Lung (tissue), 16 donors: Measurements from ENCODE around the gene CROCC. TPM values are rescaled to one million over a fixed set of nuclear protein-coding genes. Genes with fewer than 3 reads are reported as not detected.
"Not testable (repeated sequence)": the region's sequence is repeated elsewhere in the genome, so short reads cannot be mapped to it uniquely, and the experiment has no call there.

ENCODE experiments used
- ATAC-seq: fragments of 200-7000 bp; cut with Tn5 transposase; one replicate; pipeline ENCODE4 v1.9.1; 2020; ENCODE audit warnings: moderate number of reproducible peaks; ENCODE audit not compliant: insufficient read depth, low FRiP score
- DNase-seq, 3 donors: peaks; one replicate each; pipeline ENCODE4 v3.0.0-alpha.2; 2013 to 2017
- H3K27ac ChIP-seq, 2 donors: one replicate each; pipeline ENCODE4 v1.5.1; 2013; ENCODE audit warnings: mild to moderate bottlenecking in 2 of 2, moderate library complexity in 2 of 2, control low read depth in 1 of 2, inconsistent platforms in 1 of 2, low read depth in 1 of 2, low read length in 1 of 2
- H3K27me3 ChIP-seq, 3 donors: one replicate each; pipeline ENCODE4 v1.5.1; 2013; ENCODE audit warnings: low read length in 2 of 3; ENCODE audit not compliant: control insufficient read depth in 3 of 3, insufficient read depth in 3 of 3
- H3K36me3 ChIP-seq, 4 donors: one replicate each; pipeline ENCODE4 v1.5.1; 2013; ENCODE audit warnings: low read length in 4 of 4, mild to moderate bottlenecking in 1 of 4, moderate library complexity in 1 of 4; ENCODE audit not compliant: control insufficient read depth in 4 of 4, insufficient read depth in 4 of 4
- H3K4me1 ChIP-seq, 5 donors: one replicate each; pipeline ENCODE4 v1.5.1; 2013; ENCODE audit warnings: low read length in 5 of 5, mild to moderate bottlenecking in 2 of 5, moderate library complexity in 1 of 5; ENCODE audit not compliant: control insufficient read depth in 5 of 5, insufficient read depth in 5 of 5
- H3K4me3 ChIP-seq: one replicate; pipeline ENCODE4 v1.5.1; 2013; ENCODE audit warnings: mild to moderate bottlenecking, control low read depth, moderate library complexity
- H3K9ac ChIP-seq, 2 donors: one replicate each; pipeline ENCODE4 v1.5.1; 2013; ENCODE audit warnings: low read length in 2 of 2, control low read depth in 1 of 2; ENCODE audit not compliant: insufficient read depth in 1 of 2
- H3K9me3 ChIP-seq, 4 donors: one replicate each; pipeline ENCODE4 v1.5.1; 2013; ENCODE audit warnings: low read length in 3 of 4, mild to moderate bottlenecking in 1 of 4, moderate library complexity in 1 of 4; ENCODE audit not compliant: control insufficient read depth in 4 of 4, insufficient read depth in 3 of 4
- WGBS, 2 donors: extraction: QIAGEN DNeasy Blood & Tissue Kit; methylation state at CpG; one replicate each; pipeline ENCODE4 v1.1.7; 2013; 5-methylcytosine and 5-hydroxymethylcytosine counted together
- long read RNA-seq, 5 donors: transcript quantifications; one replicate each; lab custom pipeline, GENCODE V29; 2026
- polyA plus RNA-seq, 2 donors: library from polyadenylated mRNA; stranded (reverse); fragments of 200-250 nt; gene quantifications; one replicate each; pipeline ENCODE4 v1.2.1, GENCODE V29; 2013
- total RNA-seq, 2 donors: library from RNA; depleted of rRNA in 1 of 2; stranded (reverse); fragments of >200 nt in 1 of 2; gene quantifications; one replicate each; pipeline ENCODE4 v1.2.1, GENCODE V29; 2014 to 2021
- TF ChIP-seq, protein P1 (sequence below): IDR thresholded peaks from 2 replicates; pipeline ENCODE4 v1.5.1; 2012; ENCODE audit warnings: mild to moderate bottlenecking; ENCODE audit errors: control extremely low read depth, extremely low read depth
- donor health status: control.
- donor health status: control.
- donor health status: Bipolar disorder and iron deficiency.
- donor health status: healthy.
- donor health status: DM: yes; HTN: yes; CAD: no.

The CROCC gene, protein sequence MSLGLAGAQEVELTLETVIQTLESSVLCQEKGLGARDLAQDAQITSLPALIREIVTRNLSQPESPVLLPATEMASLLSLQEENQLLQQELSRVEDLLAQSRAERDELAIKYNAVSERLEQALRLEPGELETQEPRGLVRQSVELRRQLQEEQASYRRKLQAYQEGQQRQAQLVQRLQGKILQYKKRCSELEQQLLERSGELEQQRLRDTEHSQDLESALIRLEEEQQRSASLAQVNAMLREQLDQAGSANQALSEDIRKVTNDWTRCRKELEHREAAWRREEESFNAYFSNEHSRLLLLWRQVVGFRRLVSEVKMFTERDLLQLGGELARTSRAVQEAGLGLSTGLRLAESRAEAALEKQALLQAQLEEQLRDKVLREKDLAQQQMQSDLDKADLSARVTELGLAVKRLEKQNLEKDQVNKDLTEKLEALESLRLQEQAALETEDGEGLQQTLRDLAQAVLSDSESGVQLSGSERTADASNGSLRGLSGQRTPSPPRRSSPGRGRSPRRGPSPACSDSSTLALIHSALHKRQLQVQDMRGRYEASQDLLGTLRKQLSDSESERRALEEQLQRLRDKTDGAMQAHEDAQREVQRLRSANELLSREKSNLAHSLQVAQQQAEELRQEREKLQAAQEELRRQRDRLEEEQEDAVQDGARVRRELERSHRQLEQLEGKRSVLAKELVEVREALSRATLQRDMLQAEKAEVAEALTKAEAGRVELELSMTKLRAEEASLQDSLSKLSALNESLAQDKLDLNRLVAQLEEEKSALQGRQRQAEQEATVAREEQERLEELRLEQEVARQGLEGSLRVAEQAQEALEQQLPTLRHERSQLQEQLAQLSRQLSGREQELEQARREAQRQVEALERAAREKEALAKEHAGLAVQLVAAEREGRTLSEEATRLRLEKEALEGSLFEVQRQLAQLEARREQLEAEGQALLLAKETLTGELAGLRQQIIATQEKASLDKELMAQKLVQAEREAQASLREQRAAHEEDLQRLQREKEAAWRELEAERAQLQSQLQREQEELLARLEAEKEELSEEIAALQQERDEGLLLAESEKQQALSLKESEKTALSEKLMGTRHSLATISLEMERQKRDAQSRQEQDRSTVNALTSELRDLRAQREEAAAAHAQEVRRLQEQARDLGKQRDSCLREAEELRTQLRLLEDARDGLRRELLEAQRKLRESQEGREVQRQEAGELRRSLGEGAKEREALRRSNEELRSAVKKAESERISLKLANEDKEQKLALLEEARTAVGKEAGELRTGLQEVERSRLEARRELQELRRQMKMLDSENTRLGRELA (N-terminal part only)
- 10 to 100 TPM; 31.5 to 42.2 TPM for total RNA-seq
- 10 to 100 TPM; 14.9 to 25.4 TPM for polyA plus RNA-seq
- long read RNA-seq, donor 1, partial matches to known transcripts: 29 of 115 reads
- long read RNA-seq, donor 1, other reads (novel, unspliced or antisense): 86 of 115 reads
- long read RNA-seq, donor 2, partial matches to known transcripts: 8 of 39 reads
- long read RNA-seq, donor 2, other reads (novel, unspliced or antisense): 31 of 39 reads
- long read RNA-seq, donor 3, partial matches to known transcripts: 0 of 37 reads
- long read RNA-seq, donor 3, other reads (novel, unspliced or antisense): 36 of 37 reads
- long read RNA-seq, donor 4, partial matches to known transcripts: 13 of 13 reads
- long read RNA-seq, donor 4, other reads (novel, unspliced or antisense): 0 of 13 reads
- long read RNA-seq, donor 5, partial matches to known transcripts: 24 of 24 reads
- long read RNA-seq, donor 5, other reads (novel, unspliced or antisense): 0 of 24 reads

DNA sequence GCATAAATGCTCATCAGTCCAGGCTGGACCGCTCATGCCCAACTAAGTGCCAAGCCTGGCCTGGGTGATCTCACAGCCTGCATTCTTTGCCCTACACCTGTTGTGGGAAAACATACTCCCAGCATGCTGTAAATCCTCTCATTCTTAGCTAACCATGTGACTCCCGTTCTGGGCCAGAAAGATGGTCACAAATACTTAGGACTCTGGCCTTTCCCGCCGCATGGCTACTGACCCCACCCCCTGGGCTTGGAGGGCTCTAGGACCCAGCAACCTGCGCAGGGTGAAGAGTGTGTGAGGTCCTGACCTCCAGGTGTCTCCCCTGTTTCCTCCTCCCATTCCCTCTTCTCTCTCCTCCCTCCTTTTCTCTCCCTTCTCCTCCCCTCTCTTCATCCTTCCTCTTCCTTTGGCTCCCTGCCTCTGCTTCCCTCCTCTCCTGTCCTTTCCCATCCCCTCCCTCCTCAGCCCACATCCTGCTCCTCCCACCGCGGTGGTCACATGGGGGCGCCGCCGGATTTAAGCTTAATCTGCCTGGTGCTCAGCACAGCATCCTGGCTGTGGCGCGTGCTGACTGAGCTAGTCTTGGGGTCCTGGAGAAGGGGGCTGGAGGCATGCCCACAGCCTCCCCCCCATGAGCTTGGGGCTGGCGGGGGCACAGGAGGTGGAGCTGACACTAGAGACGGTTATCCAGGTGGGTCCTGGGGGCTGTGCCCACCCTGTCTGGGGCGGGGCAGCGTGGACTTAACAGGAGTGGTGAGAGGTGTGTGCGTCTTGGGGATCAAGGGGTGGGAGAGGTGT, at the start of gene CROCC:
TSS of gene CROCC (plus strand) at position 541 of the 795 bp plus-strand sequence. CDS start at position 629, 88 bp downstream.
- Histone ChIP-seq H3K27ac (no peak within 1 kb of the TSS), H3K27me3 (no peaks in the 10 kb centered on the region), H3K4me1 (peaks cover 0 to 19% (median 7%) of the 10 kb centered on the region in 5 donors), H3K4me3 (no peak within 1 kb of the TSS), H3K9me3 (no peaks in the 10 kb centered on the region), H3K36me3 (no peaks in the 10 kb centered on the region), H3K9ac (no peak within 1 kb of the TSS)
- 11 to 20% methylated on average over 17 of the region's 17 CpGs for WGBS, 2 donors
- TF ChIP-seq, protein P1, sequence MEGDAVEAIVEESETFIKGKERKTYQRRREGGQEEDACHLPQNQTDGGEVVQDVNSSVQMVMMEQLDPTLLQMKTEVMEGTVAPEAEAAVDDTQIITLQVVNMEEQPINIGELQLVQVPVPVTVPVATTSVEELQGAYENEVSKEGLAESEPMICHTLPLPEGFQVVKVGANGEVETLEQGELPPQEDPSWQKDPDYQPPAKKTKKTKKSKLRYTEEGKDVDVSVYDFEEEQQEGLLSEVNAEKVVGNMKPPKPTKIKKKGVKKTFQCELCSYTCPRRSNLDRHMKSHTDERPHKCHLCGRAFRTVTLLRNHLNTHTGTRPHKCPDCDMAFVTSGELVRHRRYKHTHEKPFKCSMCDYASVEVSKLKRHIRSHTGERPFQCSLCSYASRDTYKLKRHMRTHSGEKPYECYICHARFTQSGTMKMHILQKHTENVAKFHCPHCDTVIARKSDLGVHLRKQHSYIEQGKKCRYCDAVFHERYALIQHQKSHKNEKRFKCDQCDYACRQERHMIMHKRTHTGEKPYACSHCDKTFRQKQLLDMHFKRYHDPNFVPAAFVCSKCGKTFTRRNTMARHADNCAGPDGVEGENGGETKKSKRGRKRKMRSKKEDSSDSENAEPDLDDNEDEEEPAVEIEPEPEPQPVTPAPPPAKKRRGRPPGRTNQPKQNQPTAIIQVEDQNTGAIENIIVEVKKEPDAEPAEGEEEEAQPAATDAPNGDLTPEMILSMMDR: no peak
- peak; percentile 73 to 88 (median 74) for DNase-seq
- no peak for ATAC-seq

DNA sequence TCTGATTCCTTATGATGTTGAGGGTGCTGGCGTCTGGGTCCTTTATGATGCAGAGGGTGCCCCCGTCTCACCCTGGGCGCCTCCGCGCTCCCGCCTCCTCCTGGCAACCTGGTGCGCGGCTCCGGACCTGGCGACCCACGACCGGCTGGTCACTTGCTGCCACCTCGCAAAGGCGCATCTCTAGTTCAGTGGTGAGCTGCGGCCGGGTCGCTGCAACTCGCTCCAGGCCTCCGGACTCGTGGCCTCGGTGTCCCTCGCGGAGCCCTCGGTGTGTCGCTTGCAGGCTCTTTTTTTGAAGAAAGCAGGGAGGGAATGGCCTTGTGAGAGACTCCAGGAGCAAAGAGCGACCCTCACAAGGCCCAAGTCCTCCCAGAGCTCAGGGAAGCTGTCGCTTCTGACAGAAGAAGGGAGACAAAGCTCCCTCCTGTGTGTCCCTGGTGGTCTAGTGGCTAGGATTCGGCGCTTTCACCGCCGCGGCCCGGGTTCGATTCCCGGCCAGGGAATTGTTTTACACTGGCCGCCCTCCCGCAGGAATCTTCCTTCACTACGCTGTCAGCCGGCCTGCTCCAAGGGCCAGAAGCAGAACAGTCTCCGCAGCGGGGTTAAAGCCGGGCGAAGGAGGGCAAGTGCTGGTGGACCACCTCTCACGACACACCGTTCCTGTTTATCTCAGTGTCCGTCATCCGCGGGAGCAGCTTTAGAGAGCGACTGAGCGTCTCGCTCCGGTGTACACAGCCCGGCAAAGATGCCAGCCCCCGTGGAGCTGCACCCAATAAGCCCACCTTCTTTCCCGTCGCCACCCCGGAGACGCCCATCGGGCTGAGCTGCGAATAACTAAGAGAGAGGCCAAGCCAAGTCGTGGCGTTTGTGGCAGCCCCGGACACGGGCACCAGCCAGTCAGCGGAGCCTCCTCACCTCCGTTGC, 49.3 kb upstream of the CROCC start:
- 28 to 43% methylated on average over 46 to 58 of the region's 66 CpGs for WGBS, 2 donors
- peak; percentile 84 for ATAC-seq
- not testable (repeated sequence) for H3K4me1 ChIP-seq, H3K27ac ChIP-seq, H3K9ac ChIP-seq, H3K36me3 ChIP-seq, H3K4me3 ChIP-seq, H3K9me3 ChIP-seq
- peak; percentile 43 to 89 (median 57) for DNase-seq
- peaks cover 0 to 31% (median 25%) of the 10 kb centered on the region in 3 donors for H3K27me3 ChIP-seq

DNA sequence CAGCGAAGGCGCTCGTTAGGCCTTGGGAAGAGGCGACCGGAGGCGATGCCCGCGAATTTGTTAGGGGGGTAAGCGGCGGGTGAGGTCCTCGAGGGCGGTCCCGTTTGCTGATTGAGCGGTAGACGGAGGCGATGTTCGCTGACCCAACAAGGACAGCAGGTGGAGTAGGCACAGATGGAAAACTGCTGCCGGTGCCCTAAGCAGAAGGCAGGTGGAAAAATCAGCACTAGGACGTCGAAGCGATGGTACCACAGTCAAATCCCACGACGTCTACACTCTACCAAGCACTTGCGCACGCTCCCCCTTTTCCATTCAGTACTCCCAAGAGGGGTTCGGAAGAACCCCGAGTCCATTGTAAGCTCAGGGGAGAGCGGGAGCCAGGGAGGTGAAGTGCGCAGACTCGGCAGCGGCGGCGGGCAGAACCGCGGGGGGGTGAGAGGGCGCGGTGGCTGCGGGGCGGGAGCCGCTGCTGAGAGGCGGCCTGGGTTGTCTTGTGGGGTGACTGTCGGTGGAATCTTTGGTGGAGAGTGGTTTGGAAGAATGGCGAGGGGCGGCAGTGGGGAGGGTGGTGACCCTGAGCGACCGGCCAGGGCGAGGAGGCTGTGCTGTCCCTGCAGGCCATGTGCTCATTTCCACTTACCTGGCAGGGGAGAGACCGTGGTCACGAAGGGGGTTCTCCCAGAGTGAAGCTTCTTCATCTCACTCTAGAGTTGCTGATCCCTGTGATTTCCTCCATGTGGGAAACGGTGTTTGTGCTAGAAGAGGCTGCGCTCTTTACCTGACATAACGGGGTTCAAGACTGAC, 48.5 kb upstream of the CROCC start:
- H3K9ac ChIP-seq, H3K27ac ChIP-seq, H3K4me3 ChIP-seq, ATAC-seq, H3K9me3 ChIP-seq, H3K36me3 ChIP-seq, H3K4me1 ChIP-seq: not testable (repeated sequence)
- peak in 2 of 3 donors; percentile 42 to 64 for DNase-seq
- 16 to 20% methylated on average over 37 to 42 of the region's 52 CpGs for WGBS, 2 donors
- peaks cover 0 to 31% (median 25%) of the 10 kb centered on the region in 3 donors for H3K27me3 ChIP-seq

DNA sequence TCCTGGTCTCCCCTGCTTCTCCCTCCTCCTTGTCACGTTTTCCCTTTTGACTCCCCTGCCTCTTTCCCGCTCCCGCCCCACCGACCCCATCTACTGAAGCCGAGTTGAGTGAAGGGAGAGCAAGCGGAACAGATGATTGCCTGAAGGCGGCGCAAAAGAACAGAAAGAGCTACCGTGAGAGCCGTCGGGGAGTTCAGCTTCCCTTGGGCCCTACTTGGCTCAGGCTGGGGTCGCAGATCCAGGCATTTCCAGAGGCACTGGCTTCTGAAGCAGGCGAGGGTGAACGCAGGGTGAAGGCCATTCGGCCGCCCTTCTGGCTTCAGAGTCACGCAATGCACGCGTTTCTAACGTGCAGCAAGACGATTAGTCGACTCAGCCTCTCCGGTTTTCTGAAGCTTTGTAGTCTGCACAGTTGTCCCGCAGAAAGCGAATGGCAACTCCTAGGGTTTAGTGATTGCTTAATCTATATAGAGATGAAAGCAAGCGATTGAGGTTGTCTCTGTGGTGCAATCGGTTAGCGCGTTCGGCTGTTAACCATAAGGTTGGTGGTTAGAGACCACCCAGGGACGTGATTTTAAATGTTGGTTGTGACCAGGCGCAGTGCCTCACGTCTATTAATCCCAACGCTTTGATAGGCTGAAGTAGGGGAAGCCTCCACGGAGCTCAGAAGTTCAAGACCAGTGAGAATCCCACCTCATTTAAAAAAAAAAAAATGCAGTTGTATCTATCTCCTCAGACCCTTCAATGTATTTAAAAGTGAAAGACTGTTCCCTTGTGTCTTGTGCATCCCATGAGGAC, 46.6 kb upstream of the CROCC start:
- 45 to 48% methylated on average over 28 to 33 of the region's 35 CpGs for WGBS, 2 donors
- H3K4me1 ChIP-seq, H3K9me3 ChIP-seq, H3K27ac ChIP-seq, DNase-seq, H3K4me3 ChIP-seq, H3K36me3 ChIP-seq, ATAC-seq, H3K9ac ChIP-seq: not testable (repeated sequence)
- H3K27me3 ChIP-seq: peaks cover 0 to 33% (median 25%) of the 10 kb centered on the region in 3 donors
